Gastroesophageal sphincter (tissue), 4 donors: ENCODE data around the gene ZFHX3. TPM values are rescaled to one million over a fixed set of nuclear protein-coding genes. Genes with fewer than 3 reads are reported as not detected.
"Not testable (repeated sequence)": the region's sequence is repeated elsewhere in the genome, so short reads cannot be mapped to it uniquely, and the experiment has no call there.

Experiments used
- ATAC-seq: fragments of 150-250 bp; one replicate; pipeline ENCODE4 v1.9.1; 2016; ENCODE audit warnings: mild to moderate bottlenecking, moderate library complexity
- H3K27ac ChIP-seq, 4 donors: fragments of 200-600 bp; sonication (generic) in 3 of 4; 1 replicate in 3 of 4; 2 replicates in 1 of 4; pipeline ENCODE4 v1.5.1; 2016 to 2019
- H3K27me3 ChIP-seq: fragments of 200-600 bp; sonication (generic); one replicate; pipeline ENCODE4 v1.5.1; 2019
- H3K36me3 ChIP-seq, 2 donors: fragments of 200-600 bp; sonication (generic); one replicate each; pipeline ENCODE4 v1.5.1; 2019; ENCODE audit warnings: control low read depth in 1 of 2
- H3K4me1 ChIP-seq, 3 donors: fragments of 200-600 bp; sonication (generic); 1 replicate in 2 of 3; 2 replicates in 1 of 3; pipeline ENCODE4 v1.5.1; 2016 to 2019; ENCODE audit warnings: control low read depth in 2 of 3
- H3K4me3 ChIP-seq, 2 donors: fragments of 200-600 bp; sonication (generic); one replicate each; pipeline ENCODE4 v1.5.1; 2019; ENCODE audit warnings: mild to moderate bottlenecking in 1 of 2, moderate library complexity in 1 of 2
- H3K9me3 ChIP-seq, 3 donors: fragments of 200-600 bp; sonication (generic); one replicate each; pipeline ENCODE4 v1.5.1; 2017 to 2019; ENCODE audit warnings: control low read depth in 2 of 3
- EP300 ChIP-seq: sonication (generic); formaldehyde crosslinking; IDR thresholded peaks from one replicate; pipeline ENCODE4 v1.6.1; 2017; ENCODE audit warnings: antibody characterized with exemption, mild to moderate bottlenecking
- POLR2A ChIP-seq, 2 donors: fragments of 450-650 bp; IDR thresholded peaks; one replicate each; pipeline ENCODE4 v1.6.1; 2017; ENCODE audit warnings: antibody characterized with exemption in 2 of 2, mild to moderate bottlenecking in 2 of 2, moderate library complexity in 1 of 2
- POLR2AphosphoS5 ChIP-seq: sonication (generic); formaldehyde crosslinking; IDR thresholded peaks from one replicate; pipeline ENCODE4 v1.6.1; 2017; ENCODE audit warnings: antibody characterized with exemption
- WGBS, 2 donors: methylation state at CpG; one replicate each; pipeline ENCODE4 v1.1.5; 2018; ENCODE audit warnings: low coverage in 1 of 2; 5-methylcytosine and 5-hydroxymethylcytosine counted together
- total RNA-seq, 4 donors: library from RNA; depleted of rRNA; stranded (reverse); fragments of >200 nt; gene quantifications; one replicate each; pipeline ENCODE4 v1.1.0, GENCODE V29; 2016
- TF ChIP-seq, protein P1 (sequence below), 4 experiments: fragments of 200-600 bp in 2 of 4; fragments of 450-650 bp in 2 of 4; sonication (generic) in 1 of 4; IDR thresholded peaks; one replicate each; pipeline ENCODE4 v1.5.1; 2017 to 2019; ENCODE audit warnings: antibody characterized with exemption in 4 of 4, mild to moderate bottlenecking in 2 of 4, moderate library complexity in 2 of 4

The ZFHX3 gene
- total RNA-seq, 4 donors from 2014 or later, result 24.0 to 47.1 (median 29.5) TPM

DNA sequence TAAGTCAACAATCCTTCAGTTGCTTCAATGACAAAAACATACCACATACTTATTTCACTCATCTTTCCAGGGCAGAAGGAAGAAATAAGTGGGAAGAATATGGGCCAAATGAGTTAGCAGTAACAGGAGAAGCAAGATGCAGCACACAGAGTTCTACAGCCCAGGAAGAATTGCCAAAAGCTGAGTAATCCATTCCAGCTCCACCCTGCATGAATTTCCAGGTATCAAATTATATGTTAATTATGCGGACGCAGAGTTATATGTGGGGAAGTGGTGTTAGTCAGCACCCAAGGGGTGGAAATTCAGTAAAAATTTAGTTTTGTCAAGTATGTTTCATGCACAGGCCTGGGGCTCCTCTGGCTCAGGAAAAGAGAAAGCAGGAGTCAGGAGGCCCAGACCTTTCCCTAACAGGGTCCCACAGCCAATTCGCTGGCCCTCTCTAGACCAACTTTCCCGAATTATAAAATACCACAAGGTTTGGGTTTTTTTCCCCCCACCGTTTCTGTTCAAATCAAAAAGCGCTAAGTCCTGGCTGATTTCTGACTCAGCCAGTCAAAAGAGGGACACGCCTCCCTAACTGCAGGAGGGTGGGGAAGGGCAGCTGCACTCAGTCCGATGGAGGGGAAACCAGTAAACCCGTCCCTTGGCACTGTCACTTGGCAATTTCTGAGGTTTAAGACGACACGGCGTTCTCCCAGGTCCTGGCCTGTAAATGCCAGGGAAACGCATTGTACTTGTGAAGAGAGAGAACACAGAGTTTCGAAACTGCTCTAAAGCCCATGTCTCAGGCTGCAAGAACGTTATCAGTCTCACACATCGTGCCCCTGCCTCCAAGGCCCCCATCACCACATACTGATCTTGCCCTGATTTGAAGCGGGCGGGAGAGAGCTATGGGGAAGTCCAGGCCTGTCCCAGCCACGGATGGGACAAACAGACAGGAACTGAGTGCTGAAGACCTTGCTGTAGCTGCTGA is 58.1 kb downstream of the ZFHX3 start:
- TF ChIP-seq, protein P1, sequence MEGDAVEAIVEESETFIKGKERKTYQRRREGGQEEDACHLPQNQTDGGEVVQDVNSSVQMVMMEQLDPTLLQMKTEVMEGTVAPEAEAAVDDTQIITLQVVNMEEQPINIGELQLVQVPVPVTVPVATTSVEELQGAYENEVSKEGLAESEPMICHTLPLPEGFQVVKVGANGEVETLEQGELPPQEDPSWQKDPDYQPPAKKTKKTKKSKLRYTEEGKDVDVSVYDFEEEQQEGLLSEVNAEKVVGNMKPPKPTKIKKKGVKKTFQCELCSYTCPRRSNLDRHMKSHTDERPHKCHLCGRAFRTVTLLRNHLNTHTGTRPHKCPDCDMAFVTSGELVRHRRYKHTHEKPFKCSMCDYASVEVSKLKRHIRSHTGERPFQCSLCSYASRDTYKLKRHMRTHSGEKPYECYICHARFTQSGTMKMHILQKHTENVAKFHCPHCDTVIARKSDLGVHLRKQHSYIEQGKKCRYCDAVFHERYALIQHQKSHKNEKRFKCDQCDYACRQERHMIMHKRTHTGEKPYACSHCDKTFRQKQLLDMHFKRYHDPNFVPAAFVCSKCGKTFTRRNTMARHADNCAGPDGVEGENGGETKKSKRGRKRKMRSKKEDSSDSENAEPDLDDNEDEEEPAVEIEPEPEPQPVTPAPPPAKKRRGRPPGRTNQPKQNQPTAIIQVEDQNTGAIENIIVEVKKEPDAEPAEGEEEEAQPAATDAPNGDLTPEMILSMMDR (IDR thresholded peaks at IDR 0.05), result no peak
- no peak for TF ChIP-seq EP300
- TF ChIP-seq POLR2A (IDR thresholded peaks at IDR 0.05), result peak; percentile 11 to 18
- TF ChIP-seq POLR2AphosphoS5, result peak; percentile 97
- no peaks in the 10 kb centered on the region for H3K27me3 ChIP-seq
- peak overlapping the region in 1 of 2 donors; percentile 24 for H3K4me3 ChIP-seq
- ATAC-seq, result peak; percentile 74
- no peaks in the 10 kb centered on the region for H3K36me3 ChIP-seq
- peak overlapping the region; percentile 71 to 87 (median 83) for H3K27ac ChIP-seq
- no peaks in the 10 kb centered on the region for H3K9me3 ChIP-seq
- peaks cover 6 to 97% (median 41%) of the 10 kb centered on the region in 3 donors for H3K4me1 ChIP-seq
- 21 to 25% methylated on average over 3 to 4 of the region's 19 CpGs for WGBS, 2 donors

DNA sequence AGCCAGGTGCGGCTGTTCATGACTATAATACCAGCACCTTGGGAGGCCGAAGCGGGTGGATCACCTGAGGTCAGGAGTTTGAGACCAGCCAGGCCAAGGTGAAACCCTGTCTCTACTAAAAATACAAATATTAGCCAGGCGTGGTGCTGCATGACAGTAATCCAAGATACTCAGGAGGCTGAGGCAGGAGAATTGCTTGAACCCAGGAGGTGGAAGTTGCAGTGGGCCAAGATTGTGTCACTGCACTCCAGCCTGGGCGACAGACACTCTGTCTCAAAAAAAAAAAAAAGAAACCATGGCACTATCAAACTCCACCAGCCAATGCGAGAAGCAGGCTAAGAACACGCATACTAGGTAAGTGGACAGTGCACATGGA is 58.7 kb downstream of the ZFHX3 start:
- H3K4me3 ChIP-seq, result not testable (repeated sequence)

DNA sequence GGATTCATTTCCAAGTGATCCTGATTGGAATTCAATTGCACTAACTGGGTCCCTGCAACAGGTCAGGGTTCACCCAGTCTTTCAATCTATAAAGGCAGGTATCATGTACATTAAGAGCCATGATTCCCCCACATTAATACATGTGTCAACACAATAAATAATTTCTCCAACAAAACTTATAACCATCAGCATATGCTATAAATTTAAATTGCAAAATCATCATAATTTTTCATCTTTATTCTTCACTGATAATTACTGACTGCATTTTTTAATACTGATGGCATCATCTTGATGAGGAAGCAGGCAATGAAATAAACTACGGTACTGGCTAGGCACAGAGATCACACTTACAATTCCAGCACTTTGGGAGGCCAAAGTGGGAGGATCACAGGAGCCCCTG is 59.4 kb downstream of the ZFHX3 start:
- peaks cover 6 to 100% (median 41%) of the 10 kb centered on the region in 3 donors for H3K4me1 ChIP-seq
- H3K27me3 ChIP-seq, result no peaks in the 10 kb centered on the region
- TF ChIP-seq EP300, result no peak
- TF ChIP-seq, protein P1 (IDR thresholded peaks at IDR 0.05), result no peak
- TF ChIP-seq POLR2AphosphoS5, result no peak
- no peak for TF ChIP-seq POLR2A (IDR thresholded peaks at IDR 0.05)
- H3K36me3 ChIP-seq, result no peaks in the 10 kb centered on the region
- WGBS, 2 donors, result 67 to 78% methylated on average over 1 of the region's 1 CpG
- no peak for ATAC-seq
- peak overlapping the region; percentile 71 to 87 (median 83) for H3K27ac ChIP-seq
- H3K4me3 ChIP-seq, result no peak overlapping the region
- H3K9me3 ChIP-seq, result no peaks in the 10 kb centered on the region

More for the DNA sequence above, 58.7 kb downstream of the ZFHX3 start:
- not testable (repeated sequence) for H3K9me3 ChIP-seq, H3K27me3 ChIP-seq, ATAC-seq, H3K36me3 ChIP-seq
- peak overlapping the region; percentile 71 to 87 (median 83) for H3K27ac ChIP-seq
- peaks cover 6 to 97% (median 41%) of the 10 kb centered on the region in 3 donors for H3K4me1 ChIP-seq
- WGBS, 2 donors, result 78 to 83% methylated on average over 5 to 7 of the region's 7 CpGs

DNA sequence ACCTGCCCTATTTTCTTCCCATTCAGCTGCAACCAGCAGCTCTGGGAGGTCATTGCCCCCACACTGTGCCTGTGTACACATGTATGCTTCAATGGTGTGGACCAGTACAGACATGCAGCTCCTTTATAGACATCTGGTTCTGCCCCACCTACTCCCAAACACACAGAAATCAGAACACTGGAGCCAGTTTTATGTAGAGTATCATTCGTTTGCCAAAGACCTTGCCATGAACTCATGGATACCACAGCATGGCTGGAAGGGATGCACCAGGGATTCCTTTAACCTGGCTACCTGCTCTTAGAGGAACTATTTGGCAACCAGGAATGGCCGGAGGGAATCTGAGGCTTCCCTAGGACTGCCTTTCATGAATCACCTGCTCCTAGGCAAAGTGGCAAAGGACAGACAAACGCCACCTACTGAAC is 60.4 kb downstream of the ZFHX3 start:
- H3K4me3 ChIP-seq, result no peak overlapping the region
- WGBS, 2 donors, result 88% methylated on average over 2 of the region's 3 CpGs; no CpG with 5 or more reads in 1 of the 2 donors
- H3K27me3 ChIP-seq, result no peaks in the 10 kb centered on the region
- TF ChIP-seq POLR2A (IDR thresholded peaks at IDR 0.05) (no peak), POLR2AphosphoS5 (no peak), EP300 (no peak)
- TF ChIP-seq, protein P1 (IDR thresholded peaks at IDR 0.05), result no peak
- H3K36me3 ChIP-seq, result no peaks in the 10 kb centered on the region
- H3K9me3 ChIP-seq, result no peaks in the 10 kb centered on the region
- H3K27ac ChIP-seq, result peak overlapping the region in 3 of 4 donors; percentile 82 to 87 (median 84)
- H3K4me1 ChIP-seq, result peaks cover 6 to 95% (median 41%) of the 10 kb centered on the region in 3 donors
- no peak for ATAC-seq

DNA sequence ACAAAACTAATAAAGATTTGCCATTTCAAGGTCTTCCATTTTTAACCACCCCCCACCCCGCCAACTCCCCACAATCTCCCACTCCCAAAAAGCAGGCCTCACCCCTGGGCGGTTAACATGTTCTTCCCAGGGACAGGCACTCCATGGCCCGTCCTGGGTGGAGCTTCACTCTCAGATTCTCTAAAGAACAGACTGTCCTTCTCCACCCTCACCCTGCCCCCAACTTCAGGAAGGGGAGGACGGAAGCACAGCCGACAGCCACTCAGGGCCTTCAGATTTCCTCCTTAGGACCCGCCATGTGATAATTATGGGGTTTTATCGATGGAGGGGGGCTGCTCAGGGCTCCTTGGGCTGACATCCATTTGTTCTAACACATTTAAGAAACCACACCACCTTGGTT is 61.9 kb downstream of the ZFHX3 start:
- WGBS, 2 donors, result 65% methylated on average over 4 of the region's 7 CpGs; no CpG with 5 or more reads in 1 of the 2 donors
- H3K27ac ChIP-seq, result peak overlapping the region; percentile 60 to 87 (median 83)
- H3K36me3 ChIP-seq, result no peaks in the 10 kb centered on the region
- TF ChIP-seq, protein P1 (IDR thresholded peaks at IDR 0.05), result no peak
- TF ChIP-seq POLR2AphosphoS5, result no peak
- no peaks in the 10 kb centered on the region for H3K27me3 ChIP-seq
- no peaks in the 10 kb centered on the region for H3K9me3 ChIP-seq
- peak overlapping the region in 1 of 2 donors; percentile 21 for H3K4me3 ChIP-seq
- peaks cover 6 to 80% (median 38%) of the 10 kb centered on the region in 3 donors for H3K4me1 ChIP-seq
- peak; percentile 61 for ATAC-seq
